Naive thymus-derived CD4-positive, alpha-beta T cell (primary cell): ENCODE measurements around the gene TAS1R1. TPM values are rescaled to one million over a fixed set of nuclear protein-coding genes. Genes with fewer than 3 reads are reported as not detected.

Source experiments
- ATAC-seq: fragments of 150-1000 bp; cut with Tn5 transposase; 2 replicates; pipeline ENCODE4 v1.10.0; 2021; ENCODE audit warnings: mild to moderate bottlenecking, moderate library complexity
- CTCF ChIA-PET: fragments of 350-600 bp; sonication (Branson Sonifier 250); formaldehyde crosslinking; loops from one replicate; lab custom pipeline; 2021; ENCODE audit warnings: antibody characterized with exemption; lab: Charles Lee
- POLR2A ChIA-PET: fragments of 350-600 bp; sonication (Branson Sonifier 250); formaldehyde crosslinking; loops from one replicate; lab custom pipeline; 2021; ENCODE audit warnings: antibody characterized with exemption, inconsistent platforms; lab: Charles Lee
- DNase-seq, 9 donors: peaks; one replicate each; pipeline versions ENCODE4 v3.0.0 to v3.0.0-alpha.2; 2020 to 2022; ENCODE audit warnings: mixed read lengths in 1 of 9
- H3K27ac ChIP-seq: one replicate; pipeline ENCODE4 v1.7.0; 2013; ENCODE audit warnings: mild to moderate bottlenecking, low read depth, low read length, moderate library complexity
- H3K27me3 ChIP-seq, 2 donors: one replicate each; pipeline ENCODE4 v1.7.0; 2013; ENCODE audit warnings: low read length in 2 of 2, mild to moderate bottlenecking in 2 of 2, moderate library complexity in 2 of 2; ENCODE audit not compliant: control insufficient read depth in 2 of 2, insufficient read depth in 2 of 2
- H3K36me3 ChIP-seq, 3 experiments: 1 replicate in 2 of 3; 2 replicates in 1 of 3; pipeline ENCODE4 v1.7.0; 2013; ENCODE audit warnings: low read length in 3 of 3, mild to moderate bottlenecking in 3 of 3, moderate library complexity in 1 of 3; ENCODE audit not compliant: insufficient read depth in 3 of 3, control insufficient read depth in 2 of 3
- H3K4me1 ChIP-seq, 2 donors: one replicate each; pipeline ENCODE4 v1.7.0; 2013; ENCODE audit warnings: low read length in 2 of 2, mild to moderate bottlenecking in 2 of 2, moderate library complexity in 1 of 2; ENCODE audit not compliant: control insufficient read depth in 2 of 2, insufficient read depth in 2 of 2
- H3K4me3 ChIP-seq: 2 replicates; pipeline ENCODE4 v1.7.0; 2013; ENCODE audit warnings: mild to moderate bottlenecking, low read length
- H3K9me3 ChIP-seq, 3 experiments: 1 replicate in 2 of 3; 2 replicates in 1 of 3; pipeline ENCODE4 v1.7.0; 2013; ENCODE audit warnings: low read length in 3 of 3; ENCODE audit not compliant: control insufficient read depth in 2 of 3
- H3K27ac Mint-ChIP-seq, 9 donors: one replicate each; pipeline ENCODE4 v1.8.0; 2020 to 2022; ENCODE audit warnings: mixed read lengths in 9 of 9, mild to moderate bottlenecking in 8 of 9, moderate library complexity in 5 of 9, inconsistent platforms in 2 of 9
- H3K27me3 Mint-ChIP-seq, 5 donors: one replicate each; pipeline ENCODE4 v1.8.0; 2021 to 2022; ENCODE audit warnings: mixed read lengths in 5 of 5, mild to moderate bottlenecking in 1 of 5
- H3K36me3 Mint-ChIP-seq, 5 donors: one replicate each; pipeline ENCODE4 v1.8.0; 2020 to 2022; ENCODE audit warnings: mixed read lengths in 5 of 5, mild to moderate bottlenecking in 3 of 5, inconsistent platforms in 1 of 5
- H3K4me1 Mint-ChIP-seq, 7 donors: one replicate each; pipeline ENCODE4 v1.8.0; 2020 to 2022; ENCODE audit warnings: mixed read lengths in 7 of 7, mild to moderate bottlenecking in 3 of 7, inconsistent platforms in 1 of 7
- H3K4me3 Mint-ChIP-seq, 10 donors: one replicate each; pipeline ENCODE4 v1.8.0; 2020 to 2022; ENCODE audit warnings: mild to moderate bottlenecking in 10 of 10, mixed read lengths in 10 of 10, moderate library complexity in 6 of 10, inconsistent platforms in 2 of 10
- H3K9me3 Mint-ChIP-seq, 11 donors: one replicate each; pipeline ENCODE4 v1.8.0; 2020 to 2022; ENCODE audit warnings: mixed read lengths in 11 of 11, mild to moderate bottlenecking in 4 of 11, inconsistent platforms in 1 of 11, moderate library complexity in 1 of 11
- intact Hi-C, 2 donors: fragments of 100-400 bp; cut with micrococcal nuclease; formaldehyde crosslinking; loops; one replicate each; pipeline ENCODE4 v1.15.1; 2023
- polyA plus RNA-seq, 2 donors: library from polyadenylated mRNA; unstranded; fragments of 300-500 nt; fragmentation: Illumina TruSeq; gene quantifications; one replicate each; pipeline ENCODE4 v1.2.3, GENCODE V29; 2021
- total RNA-seq, 6 experiments: library from RNA in 5 of 6; stranded (reverse) in 5 of 6; gene quantifications; 1 replicate in 5 of 6; 2 replicates in 1 of 6; pipeline ENCODE4 v1.2.3 and lab custom pipeline; 2021 to 2026

TAS1R1 gene
- total and polyA plus RNA-seq, 7 experiments from 2014 or later = not detected

DNA sequence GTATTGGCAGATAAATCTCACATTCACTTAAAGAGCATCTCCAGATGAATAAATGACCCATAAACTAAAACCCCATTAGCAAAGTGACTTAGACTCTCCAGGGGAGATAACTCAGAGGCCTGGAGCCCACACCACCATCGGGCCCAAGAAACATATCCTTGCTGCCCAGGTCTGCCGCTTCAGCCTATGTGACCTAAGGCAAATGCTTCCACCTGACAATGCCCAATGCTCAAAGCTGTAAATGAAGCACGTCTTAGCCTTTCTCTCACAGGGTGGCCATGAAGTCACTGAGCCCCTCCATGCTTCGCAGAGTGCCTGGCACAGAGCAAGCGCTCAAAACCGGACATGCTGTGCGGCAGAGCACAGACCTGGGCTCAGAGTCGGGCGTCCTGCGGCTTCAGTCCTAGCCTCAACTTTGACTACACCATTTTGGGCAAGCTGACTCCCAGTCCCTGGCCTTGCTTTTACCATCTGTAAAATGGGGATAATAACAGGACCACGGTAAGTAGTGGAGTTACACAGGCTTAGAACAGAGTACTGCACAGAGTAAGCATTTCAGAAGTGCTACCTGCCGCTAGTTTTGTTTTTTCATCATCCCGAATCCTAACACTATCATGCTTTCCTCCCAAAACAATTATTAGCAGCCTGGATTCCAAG lies 24.5 kb upstream of the TAS1R1 start:
- Mint-ChIP-seq H3K9me3 (no peaks in the 10 kb centered on the region), H3K27ac (no peak overlapping the region), H3K4me1 (peaks cover 0 to 11% (median 6%) of the 10 kb centered on the region in 7 donors), H3K27me3 (no peaks in the 10 kb centered on the region), H3K36me3 (peaks cover 10 to 57% (median 22%) of the 10 kb centered on the region in 5 donors), H3K4me3 (no peak overlapping the region)
- Histone ChIP-seq H3K9me3 (no peaks in the 10 kb centered on the region), H3K27ac (no peak overlapping the region), H3K36me3 (peaks cover 18 to 87% (median 35%) of the 10 kb centered on the region in 3 experiments), H3K4me1 (no peaks in the 10 kb centered on the region), H3K4me3 (no peak overlapping the region), H3K27me3 (no peaks in the 10 kb centered on the region)
- intact Hi-C loops = no loop called here
- DNase-seq (no peak), ATAC-seq (no peak)
- ChIA-PET CTCF (no interaction called here), POLR2A (no interaction called here)

DNA sequence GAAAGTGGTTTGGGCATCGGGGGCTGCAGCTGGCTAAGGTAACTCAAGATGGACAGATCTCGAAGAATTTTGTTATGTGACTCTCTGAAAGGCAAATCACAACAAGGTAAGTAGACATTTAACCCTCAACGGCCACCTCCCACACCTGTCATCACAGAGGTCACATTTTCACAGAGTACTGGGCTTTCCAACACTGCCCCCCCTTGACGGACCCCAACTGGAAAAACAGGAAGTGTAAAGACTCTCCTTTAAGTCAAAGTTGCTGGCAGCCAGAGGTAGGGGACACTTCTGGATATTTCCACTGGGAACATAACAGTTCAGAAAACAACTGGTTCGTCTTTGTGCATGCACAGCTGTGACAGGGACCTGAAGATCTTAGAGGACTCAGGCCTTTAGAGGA lies 23.1 kb upstream of the TAS1R1 start:
- intact Hi-C loops = no loop called here
- no peaks in the 10 kb centered on the region for H3K27me3 Mint-ChIP-seq
- no peak overlapping the region for H3K4me3 Mint-ChIP-seq
- DNase-seq = no peak
- H3K27ac Mint-ChIP-seq = peak overlapping the region in 2 of 9 donors; percentile 26 to 49
- H3K36me3 ChIP-seq = peaks cover 18 to 81% (median 35%) of the 10 kb centered on the region in 3 experiments
- H3K27ac ChIP-seq = no peak overlapping the region
- no peaks in the 10 kb centered on the region for H3K4me1 ChIP-seq
- no peaks in the 10 kb centered on the region for H3K27me3 ChIP-seq
- H3K9me3 Mint-ChIP-seq = no peaks in the 10 kb centered on the region
- no peaks in the 10 kb centered on the region for H3K9me3 ChIP-seq
- CTCF ChIA-PET = no interaction called here
- peaks cover 0 to 14% (median 6%) of the 10 kb centered on the region in 7 donors for H3K4me1 Mint-ChIP-seq
- POLR2A ChIA-PET = interaction anchor here (0.6 kb wide), 1 partner anchor 169 kb away, joined by 3 read pairs; the partner anchor contains the start of gene DNAJC11
- H3K36me3 Mint-ChIP-seq = peaks cover 7 to 51% (median 21%) of the 10 kb centered on the region in 5 donors
- no peak for ATAC-seq
- no peak overlapping the region for H3K4me3 ChIP-seq

DNA sequence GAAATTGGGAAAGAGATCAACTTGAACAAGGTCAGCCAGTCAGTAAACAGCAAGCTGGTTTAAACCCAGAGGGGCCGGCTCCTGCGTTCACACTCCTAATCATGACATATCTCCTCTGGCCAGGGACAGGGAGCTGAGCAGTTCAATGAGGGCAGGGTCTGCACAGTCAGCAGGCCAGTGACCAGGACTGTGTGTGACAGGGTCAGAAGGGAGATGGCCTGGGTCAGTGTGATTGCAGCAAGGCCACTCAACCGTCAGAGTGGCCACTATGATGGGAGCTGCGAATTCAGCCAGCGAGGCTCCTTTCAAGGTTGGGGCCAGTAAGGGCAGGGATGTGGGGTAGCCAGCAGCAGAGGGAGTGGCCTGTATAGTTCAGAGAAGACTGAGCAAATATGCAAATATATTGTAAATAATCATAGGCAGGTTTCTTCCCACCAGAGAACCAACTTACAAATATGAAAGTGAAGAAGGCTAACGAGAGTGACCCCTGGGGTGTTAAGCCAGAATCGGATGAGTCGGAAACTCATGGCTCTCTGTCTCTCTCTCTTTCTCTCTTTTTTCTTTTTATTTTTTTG lies 20.8 kb upstream of the TAS1R1 start:
- H3K27ac ChIP-seq = no peak overlapping the region
- Mint-ChIP-seq H3K27me3 (no peaks in the 10 kb centered on the region), H3K9me3 (no peaks in the 10 kb centered on the region), H3K4me3 (no peak overlapping the region), H3K36me3 (peaks cover 0 to 45% (median 15%) of the 10 kb centered on the region in 5 donors), H3K4me1 (peaks cover 0 to 20% (median 5%) of the 10 kb centered on the region in 7 donors), H3K27ac (peak overlapping the region in 2 of 9 donors; percentile 47 to 61)
- H3K4me1 ChIP-seq = no peaks in the 10 kb centered on the region
- DNase-seq = no peak
- intact Hi-C loops = no loop called here
- POLR2A ChIA-PET = interaction anchor here (1.3 to 4.7 kb wide), 3 partner anchors 11 to 44 kb away, joined by 3 to 20 read pairs (median 5); partner anchors contain the start of genes NOL9 and TAS1R1
- CTCF ChIA-PET = no interaction called here
- no peak overlapping the region for H3K4me3 ChIP-seq
- H3K9me3 ChIP-seq = no peaks in the 10 kb centered on the region
- H3K36me3 ChIP-seq = peaks cover 12 to 73% (median 27%) of the 10 kb centered on the region in 3 experiments
- no peaks in the 10 kb centered on the region for H3K27me3 ChIP-seq
- no peak for ATAC-seq

DNA sequence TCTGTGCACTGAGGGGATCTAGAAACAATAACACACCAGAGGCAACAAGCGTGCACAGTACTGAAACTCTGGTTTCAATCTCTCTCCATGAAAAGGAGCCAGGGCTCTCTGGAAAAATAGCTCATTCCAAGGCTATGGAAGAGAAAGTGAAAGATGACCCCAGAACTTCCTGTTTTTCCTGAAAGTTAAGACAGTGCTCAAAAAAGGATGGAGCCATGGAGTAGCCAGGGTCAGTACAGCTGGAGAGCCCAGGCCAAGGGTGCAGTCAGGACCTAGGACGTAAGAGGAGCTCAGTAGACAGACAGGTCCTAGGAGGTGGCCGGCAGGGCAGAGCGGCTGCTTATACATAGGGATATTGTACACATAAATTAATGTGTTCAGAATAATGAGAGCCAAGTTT lies 19.9 kb upstream of the TAS1R1 start:
- no peak for ATAC-seq
- Mint-ChIP-seq H3K9me3 (no peaks in the 10 kb centered on the region), H3K4me1 (peaks cover 0 to 24% (median 5%) of the 10 kb centered on the region in 7 donors), H3K4me3 (no peak overlapping the region), H3K27ac (peak overlapping the region in 4 of 9 donors; percentile 49 to 68 (median 60)), H3K36me3 (peaks cover 0 to 49% (median 19%) of the 10 kb centered on the region in 5 donors), H3K27me3 (no peaks in the 10 kb centered on the region)
- H3K9me3 ChIP-seq = no peaks in the 10 kb centered on the region
- H3K27ac ChIP-seq = no peak overlapping the region
- DNase-seq = no peak
- CTCF ChIA-PET = interaction anchor here (0.9 kb wide), 1 partner anchor 49 kb away, joined by 3 read pairs; no protein-coding TSS in a partner anchor
- POLR2A ChIA-PET = interaction anchor here (0.9 to 4.7 kb wide), 5 partner anchors 10 to 66 kb away, joined by 3 to 20 read pairs (median 5); partner anchors contain the start of genes NOL9 and TAS1R1
- intact Hi-C loops = no loop called here
- no peaks in the 10 kb centered on the region for H3K4me1 ChIP-seq
- no peak overlapping the region for H3K4me3 ChIP-seq
- no peaks in the 10 kb centered on the region for H3K27me3 ChIP-seq
- peaks cover 12 to 74% (median 27%) of the 10 kb centered on the region in 3 experiments for H3K36me3 ChIP-seq

DNA sequence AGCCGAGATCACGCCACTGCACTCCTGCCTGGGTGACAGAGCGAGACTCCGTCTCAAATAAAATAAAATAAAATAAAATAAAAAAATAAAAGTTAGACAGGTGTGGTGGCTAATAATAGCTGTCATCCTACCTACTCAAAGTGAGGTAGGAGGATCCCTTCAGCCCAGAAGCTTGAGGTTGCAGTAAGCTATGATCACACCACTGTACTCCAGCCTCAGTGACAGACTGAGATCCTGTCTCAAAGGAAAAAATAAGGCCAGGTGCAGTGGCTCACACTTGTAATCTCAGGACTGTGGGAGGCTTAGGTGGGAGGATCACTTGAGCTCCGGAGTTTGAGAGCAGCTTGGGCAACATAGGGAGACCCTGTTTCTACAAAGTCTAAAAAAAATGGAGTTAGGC lies 18.8 kb upstream of the TAS1R1 start:
- H3K36me3 ChIP-seq = peaks cover 14 to 72% (median 27%) of the 10 kb centered on the region in 3 experiments
- Mint-ChIP-seq H3K36me3 (peaks cover 0 to 49% (median 19%) of the 10 kb centered on the region in 5 donors), H3K27me3 (no peaks in the 10 kb centered on the region), H3K27ac (no peak overlapping the region), H3K4me1 (peaks cover 0 to 24% (median 5%) of the 10 kb centered on the region in 7 donors), H3K4me3 (no peak overlapping the region), H3K9me3 (no peaks in the 10 kb centered on the region)
- no peak for DNase-seq
- no peak overlapping the region for H3K4me3 ChIP-seq
- H3K9me3 ChIP-seq = no peaks in the 10 kb centered on the region
- no peak for ATAC-seq
- no peaks in the 10 kb centered on the region for H3K27me3 ChIP-seq
- no peaks in the 10 kb centered on the region for H3K4me1 ChIP-seq
- no peak overlapping the region for H3K27ac ChIP-seq
- ChIA-PET POLR2A (interaction anchor here (1.0 to 4.7 kb wide), 6 partner anchors 10 to 76 kb away, joined by 3 to 20 read pairs (median 5); partner anchors contain the start of genes NOL9 and TAS1R1), CTCF (interaction anchor here (0.7 to 1.8 kb wide), 7 partner anchors 9 to 111 kb away, joined by 3 to 7 read pairs (median 4); partner anchors contain the start of genes NOL9 and TAS1R1)
- intact Hi-C loops = no loop called here

DNA sequence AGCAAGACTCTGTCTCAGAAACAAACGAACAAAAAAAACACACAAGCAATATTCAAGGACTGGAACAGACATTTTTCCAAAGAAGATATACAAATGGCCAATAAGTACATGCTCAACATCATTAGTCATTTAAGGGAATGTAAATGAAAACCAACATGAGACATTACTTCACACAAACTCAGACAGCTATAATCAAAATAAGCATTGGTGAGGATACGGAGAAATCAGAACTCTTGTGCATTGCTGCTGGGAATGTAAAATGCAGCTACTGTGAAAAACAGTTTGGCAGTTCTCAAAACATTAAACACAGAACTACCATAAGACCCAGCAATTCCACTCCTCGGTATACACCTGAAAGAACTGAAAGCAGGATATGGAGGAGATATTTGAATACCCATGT lies 16.2 kb upstream of the TAS1R1 start:
- intact Hi-C loops = no loop called here
- H3K4me1 ChIP-seq = no peaks in the 10 kb centered on the region
- POLR2A ChIA-PET = interaction anchor here (1.5 kb wide), 1 partner anchor 19 kb away, joined by 3 read pairs; no protein-coding TSS in a partner anchor
- peaks cover 0 to 34% (median 8%) of the 10 kb centered on the region in 5 donors for H3K36me3 Mint-ChIP-seq
- no peak for ATAC-seq
- H3K27ac ChIP-seq = no peak overlapping the region
- H3K9me3 ChIP-seq = no peaks in the 10 kb centered on the region
- no peaks in the 10 kb centered on the region for H3K27me3 ChIP-seq
- no peaks in the 10 kb centered on the region for H3K9me3 Mint-ChIP-seq
- H3K36me3 ChIP-seq = peaks cover 5 to 67% (median 6%) of the 10 kb centered on the region in 3 experiments
- no peak for DNase-seq
- H3K27me3 Mint-ChIP-seq = no peaks in the 10 kb centered on the region
- CTCF ChIA-PET = no interaction called here
- H3K4me3 ChIP-seq = no peak overlapping the region
- peaks cover 0 to 24% (median 5%) of the 10 kb centered on the region in 7 donors for H3K4me1 Mint-ChIP-seq
- H3K27ac Mint-ChIP-seq = peak overlapping the region in 7 of 9 donors; percentile 29 to 72 (median 56)
- no peak overlapping the region for H3K4me3 Mint-ChIP-seq
